Cardiac muscle cell (in vitro differentiated cells and primary cell): Measurements from ENCODE around the gene SMC4. TPM values are rescaled to one million over a fixed set of nuclear protein-coding genes. Genes with fewer than 3 reads are reported as not detected.

Source experiments
- DNase-seq, 2 donors: peaks; one replicate each; pipeline versions ENCODE4 v3.0.0 to v3.0.0-alpha.2; 2010 to 2017; ENCODE audit warnings: low read depth in 1 of 2, low spot score in 1 of 2
- H3K27ac ChIP-seq: fragments of 200-600 bp; sonication (generic); 2 replicates; pipeline ENCODE4 v1.5.1; 2016
- H3K27me3 ChIP-seq: fragments of 200-600 bp; sonication (generic); 2 replicates; pipeline ENCODE4 v1.6.0; 2016; ENCODE audit warnings: control low read depth
- H3K36me3 ChIP-seq: fragments of 200-600 bp; sonication (generic); 2 replicates; pipeline ENCODE4 v1.5.1; 2016; ENCODE audit warnings: control low read depth
- H3K4me1 ChIP-seq: fragments of 200-600 bp; sonication (generic); 2 replicates; pipeline ENCODE4 v1.8.1; 2017; ENCODE audit warnings: low read depth, mild to moderate bottlenecking, mixed run types
- H3K4me3 ChIP-seq: fragments of 200-600 bp; sonication (generic); 2 replicates; pipeline ENCODE4 v1.5.1; 2016; ENCODE audit warnings: mild to moderate bottlenecking
- H3K9me3 ChIP-seq: fragments of 200-600 bp; sonication (generic); 2 replicates; pipeline ENCODE4 v1.5.1; 2017; ENCODE audit warnings: low read depth, mild to moderate bottlenecking, control low read depth
- CTCF ChIP-seq: IDR thresholded peaks from 2 replicates; pipeline ENCODE4 v1.5.1; 2012; ENCODE audit warnings: low read depth, mild to moderate bottlenecking, low read length
- polyA plus RNA-seq: library from polyadenylated mRNA; unstranded; fragments of >200 nt; fragmentation: Nextera tagmentation; extraction: Ambion mirVana; gene quantifications from 2 replicates; pipeline ENCODE4 v1.2.1, GENCODE V29; 2016
- total RNA-seq: library from RNA; depleted of rRNA; stranded (reverse); fragments of >200 nt; gene quantifications from 2 replicates; pipeline ENCODE4 v1.2.3, GENCODE V29; 2016

The SMC4 gene
- total and polyA plus RNA-seq, 2 experiments from 2014 or later = 63.0 to 91.6 TPM

- Histone ChIP-seq H3K4me1 (no peaks in the 10 kb centered on the region), H3K9me3 (no peaks in the 10 kb centered on the region), H3K4me3 (no peak overlapping the region), H3K27me3 (no peaks in the 10 kb centered on the region), H3K27ac (no peak overlapping the region), H3K36me3 (peaks cover 70% of the 10 kb centered on the region)
- TF ChIP-seq CTCF = no peak
- no peak for DNase-seq
Observed at GRCh38 chr3:160417311-160417710, 17.9 kb downstream of the SMC4 start.

- TF ChIP-seq CTCF = no peak
- Histone ChIP-seq H3K36me3 (peaks cover 83% of the 10 kb centered on the region), H3K27ac (no peak overlapping the region)
Observed at GRCh38 chr3:160427832-160428424, 28.5 kb downstream of the SMC4 start.

GRCh38 chr3:160434071-160434470 lies 34.6 kb downstream of the SMC4 start:
- DNase-seq = peak; percentile 2 to 63
- H3K36me3 ChIP-seq = peaks cover 46% of the 10 kb centered on the region
- TF ChIP-seq CTCF = no peak

More at GRCh38 chr3:160427832-160428424, 28.5 kb downstream of the SMC4 start:
- Histone ChIP-seq H3K4me3 (no peak overlapping the region), H3K9me3 (no peaks in the 10 kb centered on the region), H3K4me1 (no peaks in the 10 kb centered on the region), H3K27me3 (no peaks in the 10 kb centered on the region)
- no peak for DNase-seq

GRCh38 chr3:160435095-160435494 lies 35.6 kb downstream of the SMC4 start:
- H3K9me3 ChIP-seq = no peaks in the 10 kb centered on the region
- DNase-seq = no peak
- H3K36me3 ChIP-seq = peaks cover 42% of the 10 kb centered on the region
- no peaks in the 10 kb centered on the region for H3K27me3 ChIP-seq
- no peak for TF ChIP-seq CTCF
- H3K27ac ChIP-seq = no peak overlapping the region
- no peak overlapping the region for H3K4me3 ChIP-seq
- no peaks in the 10 kb centered on the region for H3K4me1 ChIP-seq

More at GRCh38 chr3:160434071-160434470, 34.6 kb downstream of the SMC4 start:
- Histone ChIP-seq H3K27ac (peak overlapping the region; percentile 35), H3K9me3 (no peaks in the 10 kb centered on the region), H3K27me3 (no peaks in the 10 kb centered on the region), H3K4me3 (no peak overlapping the region), H3K4me1 (no peaks in the 10 kb centered on the region)

- H3K27me3 ChIP-seq = no peaks in the 10 kb centered on the region
- DNase-seq = no peak
- no peaks in the 10 kb centered on the region for H3K4me1 ChIP-seq
- TF ChIP-seq CTCF = no peak
- H3K4me3 ChIP-seq = no peak overlapping the region
- H3K36me3 ChIP-seq = peaks cover 40% of the 10 kb centered on the region
- H3K27ac ChIP-seq = peak overlapping the region; percentile 15
- no peaks in the 10 kb centered on the region for H3K9me3 ChIP-seq
Observed at GRCh38 chr3:160435747-160436146, 36.3 kb downstream of the SMC4 start.
